ENCODE data around the gene COL21A1.

GRCh38 chr6:56096946-56097621, 150.3 kb downstream of the COL21A1 start:
- TF ChIP-seq, protein P1, sequence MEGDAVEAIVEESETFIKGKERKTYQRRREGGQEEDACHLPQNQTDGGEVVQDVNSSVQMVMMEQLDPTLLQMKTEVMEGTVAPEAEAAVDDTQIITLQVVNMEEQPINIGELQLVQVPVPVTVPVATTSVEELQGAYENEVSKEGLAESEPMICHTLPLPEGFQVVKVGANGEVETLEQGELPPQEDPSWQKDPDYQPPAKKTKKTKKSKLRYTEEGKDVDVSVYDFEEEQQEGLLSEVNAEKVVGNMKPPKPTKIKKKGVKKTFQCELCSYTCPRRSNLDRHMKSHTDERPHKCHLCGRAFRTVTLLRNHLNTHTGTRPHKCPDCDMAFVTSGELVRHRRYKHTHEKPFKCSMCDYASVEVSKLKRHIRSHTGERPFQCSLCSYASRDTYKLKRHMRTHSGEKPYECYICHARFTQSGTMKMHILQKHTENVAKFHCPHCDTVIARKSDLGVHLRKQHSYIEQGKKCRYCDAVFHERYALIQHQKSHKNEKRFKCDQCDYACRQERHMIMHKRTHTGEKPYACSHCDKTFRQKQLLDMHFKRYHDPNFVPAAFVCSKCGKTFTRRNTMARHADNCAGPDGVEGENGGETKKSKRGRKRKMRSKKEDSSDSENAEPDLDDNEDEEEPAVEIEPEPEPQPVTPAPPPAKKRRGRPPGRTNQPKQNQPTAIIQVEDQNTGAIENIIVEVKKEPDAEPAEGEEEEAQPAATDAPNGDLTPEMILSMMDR (conservative IDR thresholded peaks at IDR 0.05): no peak
- TF ChIP-seq ZFX (IDR thresholded peaks at IDR 0.05): no peak

All from C4-2B (cell line).